AG04450 (cell line): Measurements from ENCODE around the gene FEM1A. TPM values are rescaled to one million over a fixed set of nuclear protein-coding genes. Genes with fewer than 3 reads are reported as not detected.

Experiments used
- CTCF ChIA-PET: fragments of 300-600, 350-600 bp; formaldehyde crosslinking; extraction: SDS; loops from one replicate; lab custom pipeline; 2022; ENCODE audit warnings: antibody characterized with exemption, inconsistent platforms; lab: Charles Lee
- POLR2A ChIA-PET: fragments of 350-600 bp; formaldehyde crosslinking; extraction: SDS; loops from one replicate; lab custom pipeline; 2021; ENCODE audit warnings: antibody characterized with exemption, inconsistent platforms; lab: Yijun Ruan, JAX
- DNase-seq: peaks from one replicate; pipeline ENCODE4 v3.0.0-alpha.2; 2011; ENCODE audit warnings: low read depth, low spot score
- H3K27ac ChIP-seq: one replicate; pipeline ENCODE4 v1.5.1; 2012; ENCODE audit warnings: low read depth, low read length, control low read depth
- H3K27me3 ChIP-seq: one replicate; pipeline ENCODE4 v1.6.0; 2012; ENCODE audit warnings: low read length; ENCODE audit not compliant: control insufficient read depth, insufficient read depth
- H3K4me3 ChIP-seq: 2 replicates; pipeline ENCODE4 v1.5.1; 2011; ENCODE audit warnings: mild to moderate bottlenecking, low read depth, low read length, control low read depth
- H3K9me3 ChIP-seq: 2 replicates; pipeline ENCODE4 v1.5.1; 2012; ENCODE audit warnings: low read length; ENCODE audit not compliant: control insufficient read depth, insufficient read depth
- polyA plus RNA-seq: library from polyadenylated mRNA; depleted of rRNA; stranded (reverse); fragments of >200 nt; gene quantifications from 2 replicates; pipeline ENCODE4 v1.2.3, GENCODE V29; 2011
- TF ChIP-seq, protein P1 (sequence below): IDR thresholded peaks from 2 replicates; pipeline ENCODE4 v1.5.1; 2011; ENCODE audit warnings: low read depth, low read length, control low read depth, inconsistent platforms

The FEM1A gene
- polyA plus RNA-seq, 1 experiment, result 3.0 TPM

DNA sequence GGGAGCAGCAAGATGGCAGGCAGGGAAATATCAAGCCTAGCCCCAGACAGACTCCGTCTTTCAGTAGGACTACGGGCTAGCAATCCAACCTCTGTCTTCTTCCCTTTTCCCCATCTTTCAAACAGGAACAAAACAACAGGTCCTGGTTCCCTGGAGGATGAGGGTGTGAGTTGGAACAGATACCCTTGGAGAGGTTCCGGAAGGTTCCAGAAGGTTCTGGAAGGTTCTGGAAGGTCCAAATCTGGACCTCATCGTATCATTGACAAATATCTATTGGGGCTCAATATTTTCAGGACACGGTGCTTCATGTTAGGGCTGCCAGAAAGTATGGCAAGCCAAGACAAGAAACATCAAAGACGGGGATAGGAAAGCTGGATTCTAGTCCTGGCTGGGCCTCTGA is 28.5 kb upstream of the FEM1A start:
- Histone ChIP-seq H3K27ac (no peak overlapping the region), H3K9me3 (no peaks in the 10 kb centered on the region), H3K4me3 (no peak overlapping the region), H3K27me3 (peaks cover 7% of the 10 kb centered on the region)
- TF ChIP-seq, protein P1, sequence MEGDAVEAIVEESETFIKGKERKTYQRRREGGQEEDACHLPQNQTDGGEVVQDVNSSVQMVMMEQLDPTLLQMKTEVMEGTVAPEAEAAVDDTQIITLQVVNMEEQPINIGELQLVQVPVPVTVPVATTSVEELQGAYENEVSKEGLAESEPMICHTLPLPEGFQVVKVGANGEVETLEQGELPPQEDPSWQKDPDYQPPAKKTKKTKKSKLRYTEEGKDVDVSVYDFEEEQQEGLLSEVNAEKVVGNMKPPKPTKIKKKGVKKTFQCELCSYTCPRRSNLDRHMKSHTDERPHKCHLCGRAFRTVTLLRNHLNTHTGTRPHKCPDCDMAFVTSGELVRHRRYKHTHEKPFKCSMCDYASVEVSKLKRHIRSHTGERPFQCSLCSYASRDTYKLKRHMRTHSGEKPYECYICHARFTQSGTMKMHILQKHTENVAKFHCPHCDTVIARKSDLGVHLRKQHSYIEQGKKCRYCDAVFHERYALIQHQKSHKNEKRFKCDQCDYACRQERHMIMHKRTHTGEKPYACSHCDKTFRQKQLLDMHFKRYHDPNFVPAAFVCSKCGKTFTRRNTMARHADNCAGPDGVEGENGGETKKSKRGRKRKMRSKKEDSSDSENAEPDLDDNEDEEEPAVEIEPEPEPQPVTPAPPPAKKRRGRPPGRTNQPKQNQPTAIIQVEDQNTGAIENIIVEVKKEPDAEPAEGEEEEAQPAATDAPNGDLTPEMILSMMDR, result no peak
- ChIA-PET POLR2A (no interaction called here), CTCF (interaction anchor here (0.8 kb wide), 1 partner anchor 28 kb away, joined by 3 read pairs; no protein-coding TSS in a partner anchor)
- no peak for DNase-seq

DNA sequence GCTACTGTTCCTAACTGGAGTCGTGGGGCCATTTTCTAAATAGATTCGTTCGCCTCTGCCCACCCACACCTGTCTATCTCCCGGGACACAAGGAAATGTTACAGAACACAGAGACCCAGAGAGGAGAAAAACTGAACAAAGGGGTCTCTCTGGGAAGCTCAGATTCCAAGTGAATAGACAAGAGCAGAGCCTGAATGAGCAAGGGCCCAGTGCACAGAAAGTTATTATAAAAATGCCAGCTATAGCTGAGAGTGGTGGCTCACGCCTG is 27.2 kb upstream of the FEM1A start:
- POLR2A ChIA-PET, result no interaction called here

DNA sequence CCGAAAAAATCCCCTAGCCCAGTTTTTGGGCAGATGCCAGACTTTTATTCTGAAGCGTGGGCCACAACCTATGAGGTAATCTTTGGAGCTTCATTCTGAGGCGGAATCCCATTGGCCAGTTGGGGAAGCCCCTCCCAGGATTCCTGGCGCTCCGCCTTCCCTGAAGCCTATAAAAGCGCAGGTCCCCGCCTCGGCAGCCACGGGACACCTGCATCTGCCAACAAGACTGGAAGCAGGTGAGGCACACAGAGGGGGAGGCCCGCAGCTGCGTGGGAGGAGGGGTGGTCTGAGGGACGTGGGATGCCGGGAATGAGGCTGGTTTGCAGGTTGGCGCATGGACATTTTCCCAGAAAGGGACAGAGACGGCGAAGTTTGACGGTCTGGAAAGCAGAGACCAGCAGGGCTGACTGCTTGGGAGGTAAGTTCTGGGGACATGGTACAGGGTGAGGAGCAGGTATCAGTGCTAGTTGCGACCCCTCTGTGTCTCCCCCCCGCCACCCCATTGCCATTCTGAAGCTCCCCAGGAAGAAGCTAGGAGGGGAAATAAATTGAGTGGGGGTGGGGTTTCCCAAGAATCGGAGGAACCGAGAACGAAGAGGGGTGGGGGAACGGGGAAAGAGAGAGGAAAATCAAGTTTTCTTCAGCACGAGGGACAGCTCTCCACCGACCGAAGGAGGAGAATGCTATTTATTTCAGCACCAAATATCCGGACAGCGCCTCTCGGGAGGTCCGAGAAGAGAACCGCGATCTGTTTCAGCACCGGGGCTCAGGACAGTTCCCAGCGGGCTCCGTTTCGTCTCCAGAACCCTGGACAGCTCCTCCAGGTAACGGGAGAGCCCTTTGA is 22.4 kb upstream of the FEM1A start:
- Histone ChIP-seq H3K27me3 (no peaks in the 10 kb centered on the region), H3K27ac (no peak overlapping the region), H3K9me3 (peaks cover 7% of the 10 kb centered on the region; the same call in 1 of the 2 replicates), H3K4me3 (no peak overlapping the region)
- peak; percentile 61 for DNase-seq
- TF ChIP-seq, protein P1, result no peak
- ChIA-PET CTCF (interaction anchor here (1.0 to 1.5 kb wide), 3 partner anchors 8 to 40 kb away, joined by 3 to 6 read pairs (median 4); partner anchors contain the start of gene FEM1A), POLR2A (interaction anchor here (0.5 to 0.6 kb wide), 2 partner anchors 118 to 1251 kb away, joined by 3 to 10 read pairs; no protein-coding TSS in a partner anchor)

More for the DNA sequence above, 27.2 kb upstream of the FEM1A start:
- Histone ChIP-seq H3K9me3 (peaks cover 4% of the 10 kb centered on the region; the same call in 1 of the 2 replicates), H3K4me3 (no peak overlapping the region), H3K27me3 (peaks cover 7% of the 10 kb centered on the region), H3K27ac (no peak overlapping the region)
- TF ChIP-seq, protein P1, result no peak
- no peak for DNase-seq
- CTCF ChIA-PET, result interaction anchor here (1.5 kb wide), 1 partner anchor 27 kb away, joined by 5 read pairs; the partner anchor contains the start of gene FEM1A

DNA sequence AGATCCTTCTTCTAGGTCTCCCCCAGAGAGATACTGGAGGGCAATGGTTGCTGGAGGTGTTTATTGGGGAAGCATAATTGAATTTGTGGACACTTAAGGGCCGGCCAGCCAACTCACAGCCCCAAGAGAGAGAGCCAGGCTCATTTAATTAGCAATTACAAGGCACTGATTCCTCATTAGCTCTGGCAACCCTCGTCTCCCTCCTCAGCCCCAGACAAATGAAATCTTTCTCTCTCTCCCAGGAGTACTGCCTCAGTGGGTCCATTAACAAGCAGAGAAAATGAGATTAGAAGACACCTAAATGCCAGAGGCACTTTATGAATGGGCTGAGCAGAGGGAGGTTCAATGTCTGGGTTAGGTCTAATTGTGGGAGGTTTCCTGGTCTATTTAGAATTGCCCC is 19.0 kb upstream of the FEM1A start:
- DNase-seq, result no peak
- peaks cover 7% of the 10 kb centered on the region; the same call in 1 of the 2 replicates for H3K9me3 ChIP-seq
- ChIA-PET CTCF (no interaction called here), POLR2A (no interaction called here)
- H3K27me3 ChIP-seq, result peaks cover 5% of the 10 kb centered on the region
- H3K4me3 ChIP-seq, result no peak overlapping the region
- no peak overlapping the region for H3K27ac ChIP-seq
- TF ChIP-seq, protein P1, result no peak

DNA sequence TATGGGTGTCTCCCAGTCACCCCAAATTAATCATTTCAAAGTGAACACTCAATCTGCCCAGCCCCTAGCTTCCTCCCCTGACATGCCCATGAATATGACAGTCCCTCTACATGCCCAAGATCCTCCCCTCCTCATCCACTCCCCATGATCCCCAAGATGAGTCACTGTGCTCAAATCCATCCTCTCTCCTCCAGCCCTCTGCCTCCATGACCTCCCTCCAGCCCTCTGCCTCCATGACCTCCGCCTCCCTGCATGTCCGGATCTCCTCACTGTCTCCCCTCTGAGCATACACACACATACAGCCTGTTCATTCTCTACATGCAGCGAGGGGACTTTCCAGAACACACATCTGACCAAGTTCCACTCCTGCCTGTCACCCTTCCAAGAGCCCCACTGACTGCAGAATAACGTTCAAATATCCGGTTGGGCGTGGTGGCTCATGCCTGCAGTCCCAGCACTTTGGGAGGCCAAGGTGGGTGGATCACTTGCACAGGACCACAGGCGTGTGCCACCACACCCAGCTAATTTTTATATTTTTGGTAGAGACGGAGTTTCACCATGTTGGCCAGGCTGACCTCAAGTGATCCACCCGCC is 18.4 kb upstream of the FEM1A start:
- POLR2A ChIA-PET, result no interaction called here
- Histone ChIP-seq H3K4me3 (no peak overlapping the region), H3K27ac (no peak overlapping the region), H3K9me3 (peaks cover 7% of the 10 kb centered on the region; the same call in 1 of the 2 replicates), H3K27me3 (peaks cover 5% of the 10 kb centered on the region)
- DNase-seq, result no peak
- CTCF ChIA-PET, result no interaction called here
- TF ChIP-seq, protein P1, result no peak
